Ishikawa (cell line): ENCODE data around the gene EMC8.

Source experiments
- CEBPB ChIP-seq: IDR thresholded peaks from 2 replicates; pipeline ENCODE4 v1.6.1; 2012
- CREB1 ChIP-seq: IDR thresholded peaks from 2 replicates; pipeline ENCODE4 v1.6.1; 2012; ENCODE audit warnings: low read depth
- EGR1 ChIP-seq: IDR thresholded peaks from 2 replicates; pipeline ENCODE4 v1.6.1; 2012
- EP300 ChIP-seq: IDR thresholded peaks from 2 replicates; pipeline ENCODE4 v1.6.1; 2012; ENCODE audit warnings: borderline replicate concordance
- FOXM1 ChIP-seq: IDR thresholded peaks from 2 replicates; pipeline ENCODE4 v1.6.1; 2012; ENCODE audit warnings: low read depth, borderline replicate concordance
- MAX ChIP-seq: IDR thresholded peaks from 2 replicates; pipeline ENCODE4 v1.6.1; 2012
- NFIC ChIP-seq: IDR thresholded peaks from 2 replicates; pipeline ENCODE4 v1.6.1; 2012
- RAD21 ChIP-seq: IDR thresholded peaks from 2 replicates; pipeline ENCODE4 v1.6.1; 2012; ENCODE audit warnings: low read depth
- REST ChIP-seq: IDR thresholded peaks from 2 replicates; pipeline ENCODE4 v1.6.1; 2012; ENCODE audit warnings: low read depth, mild to moderate bottlenecking
- TAF1 ChIP-seq: IDR thresholded peaks from 2 replicates; pipeline ENCODE4 v1.6.1; 2012; ENCODE audit warnings: low read depth, mild to moderate bottlenecking
- TCF12 ChIP-seq: IDR thresholded peaks from 2 replicates; pipeline ENCODE4 v1.6.1; 2012; ENCODE audit warnings: low read depth
- TEAD4 ChIP-seq: IDR thresholded peaks from 2 replicates; pipeline ENCODE4 v1.6.1; 2012
- USF1 ChIP-seq: IDR thresholded peaks from 2 replicates; pipeline ENCODE4 v1.6.1; 2012
- YY1 ChIP-seq: IDR thresholded peaks from 2 replicates; pipeline ENCODE4 v1.6.1; 2012; ENCODE audit warnings: low read depth
- ZBTB7A ChIP-seq: IDR thresholded peaks from 2 replicates; pipeline ENCODE4 v1.6.1; 2012; ENCODE audit warnings: low read depth

The EMC8 gene

GRCh38 chr16:85799497-85800320, at the start of gene EMC8, which contains the start of gene COX4I1:
Gene EMC8, minus strand, starts transcription at chr16:85799544. Its CDS starts 249 bp downstream, at chr16:85799295.
Gene COX4I1, plus strand, starts transcription at chr16:85799695. Its CDS starts 1,511 bp downstream, at chr16:85801206.
- TF ChIP-seq MAX (no peak; the same call in 1 of the 2 replicates), CREB1 (peak; percentile 54; the same call in 1 of the 2 replicates), RAD21 (no peak), EP300 (no peak), NFIC (no peak; the same call in 1 of the 2 replicates), CEBPB (no peak), FOXM1 (no peak), ZBTB7A (no peak), TEAD4 (peak; percentile 39), TCF12 (0 out of 2 replicates have a peak, but pooled peaks have one; percentile 64), REST (no peak), TAF1 (peak; percentile 96), EGR1 (no peak), USF1 (no peak), YY1 (peak; percentile 68)

- no peak for TF ChIP-seq TEAD4
- TF ChIP-seq CREB1, result no peak
- no peak for TF ChIP-seq FOXM1
- TF ChIP-seq ZBTB7A, result no peak
- no peak for TF ChIP-seq CEBPB
- TF ChIP-seq USF1, result no peak
- no peak for TF ChIP-seq NFIC
Measured at GRCh38 chr16:85848986-85849385, 49.6 kb upstream of the EMC8 start.

GRCh38 chr16:85847681-85848601, 48.6 kb upstream of the EMC8 start:
- TF ChIP-seq TEAD4 (no peak), RAD21 (no peak), ZBTB7A (no peak), YY1 (no peak), REST (no peak), TAF1 (no peak), CREB1 (no peak), MAX (no peak), FOXM1 (no peak), USF1 (no peak), CEBPB (no peak), NFIC (no peak), TCF12 (no peak), EP300 (no peak), EGR1 (no peak)

- TF ChIP-seq CREB1 (no peak), EP300 (no peak), ZBTB7A (no peak), YY1 (no peak), RAD21 (no peak), MAX (no peak), USF1 (no peak), FOXM1 (no peak), NFIC (no peak), EGR1 (no peak), TCF12 (no peak), CEBPB (no peak), TAF1 (no peak), TEAD4 (no peak), REST (no peak)
Measured at GRCh38 chr16:85847036-85847435, 47.7 kb upstream of the EMC8 start.
